Fibroblast of skin of left biceps (primary cell): ENCODE results near the gene ATP1B1.
"Not testable (repeated sequence)": the region's sequence is repeated elsewhere in the genome, so short reads cannot be mapped to it uniquely, and the experiment has no call there.

Source experiments
- DNase-seq, 2 experiments: peaks; one replicate each; pipeline ENCODE4 v3.0.0-alpha.2; 2013; ENCODE audit warnings: low read depth in 2 of 2

Gene ATP1B1

DNA sequence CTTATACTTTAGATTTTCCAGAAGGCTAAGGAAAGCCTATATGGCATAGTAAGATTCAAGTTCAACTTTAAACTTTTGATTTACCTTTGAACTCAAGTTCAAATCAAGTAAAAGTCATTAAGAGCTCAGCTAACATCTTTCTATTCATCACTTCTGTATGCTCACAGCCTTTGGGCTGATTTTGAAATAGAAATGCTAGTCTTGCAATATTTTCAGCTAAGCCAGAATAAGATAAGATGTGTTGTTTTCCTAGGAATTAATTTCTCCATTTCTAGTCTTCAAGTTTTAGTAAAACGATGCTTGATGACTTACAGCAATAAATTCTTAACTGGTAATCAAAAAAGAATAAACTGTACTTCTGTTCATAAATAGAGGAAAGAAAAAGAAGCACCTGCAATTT is 35.6 kb downstream of the ATP1B1 start:
- no peak for DNase-seq

DNA sequence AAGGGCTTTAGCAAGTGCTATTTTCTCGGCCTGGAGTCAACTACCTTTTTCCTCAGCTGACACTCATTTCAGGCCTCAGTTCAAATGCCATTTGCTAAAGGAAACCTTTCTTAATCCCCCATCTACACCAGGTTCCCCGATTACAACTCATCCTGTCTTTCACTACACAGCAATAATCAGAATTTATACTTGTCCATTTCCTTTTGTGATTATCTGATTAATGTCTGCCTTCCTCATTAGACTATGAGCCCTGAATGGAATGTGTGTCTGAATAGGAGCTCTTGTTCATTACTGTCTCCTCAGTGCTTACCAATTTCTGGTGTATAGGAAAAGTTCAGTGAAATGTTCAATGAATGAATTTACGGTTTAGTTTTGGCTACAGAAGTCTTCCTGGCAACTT is 36.9 kb downstream of the ATP1B1 start:
- no peak for DNase-seq

DNA sequence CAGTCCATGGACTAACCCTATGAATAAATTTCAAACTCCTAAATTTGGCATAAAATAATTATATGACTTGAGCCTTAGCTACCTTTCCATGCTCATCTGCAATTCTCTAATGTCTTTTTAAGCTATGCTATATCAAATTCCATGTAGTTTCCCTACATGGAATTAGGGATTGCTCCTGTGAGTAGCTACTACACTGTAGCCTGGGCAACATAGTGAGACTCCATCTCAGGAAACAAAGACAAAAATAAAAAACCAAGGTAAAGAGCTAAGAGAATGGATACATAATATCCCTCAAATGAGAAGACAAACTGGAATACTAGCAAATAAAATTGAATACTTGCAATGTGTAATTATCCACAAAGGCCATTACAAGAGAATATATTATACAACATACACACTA is 37.5 kb downstream of the ATP1B1 start:
- no peak for DNase-seq

DNA sequence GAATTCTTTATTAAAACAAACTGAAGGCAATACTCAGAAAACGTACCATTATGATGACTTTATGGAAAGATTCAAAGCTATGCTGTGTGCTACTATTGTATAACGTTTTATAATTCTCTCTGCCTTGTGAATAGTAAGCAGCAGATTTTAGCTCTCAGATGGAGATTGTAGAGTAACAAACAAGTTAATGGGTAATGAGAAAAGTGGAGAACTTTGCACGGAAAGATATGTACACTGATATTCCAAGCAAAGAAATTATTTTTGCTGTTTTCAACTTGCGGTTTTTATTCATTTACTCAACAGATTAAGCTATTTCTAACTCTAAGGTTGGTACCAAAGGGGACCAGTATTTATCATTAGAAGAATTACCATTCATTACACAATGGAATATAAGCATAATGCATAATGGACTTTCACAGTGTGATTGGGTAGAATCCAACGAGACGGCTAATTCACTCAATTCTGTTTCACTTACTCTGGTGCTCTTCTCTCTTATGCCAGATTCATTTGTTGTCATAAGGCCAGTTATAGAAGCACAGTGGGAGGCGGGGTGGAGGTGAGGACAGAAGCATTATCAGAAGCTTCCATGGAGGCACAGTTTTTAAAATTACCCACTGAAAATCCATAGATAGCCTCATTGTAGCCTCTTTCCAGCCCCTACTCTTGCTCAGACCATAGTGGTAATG is 38.6 kb downstream of the ATP1B1 start:
- DNase-seq, result no peak

DNA sequence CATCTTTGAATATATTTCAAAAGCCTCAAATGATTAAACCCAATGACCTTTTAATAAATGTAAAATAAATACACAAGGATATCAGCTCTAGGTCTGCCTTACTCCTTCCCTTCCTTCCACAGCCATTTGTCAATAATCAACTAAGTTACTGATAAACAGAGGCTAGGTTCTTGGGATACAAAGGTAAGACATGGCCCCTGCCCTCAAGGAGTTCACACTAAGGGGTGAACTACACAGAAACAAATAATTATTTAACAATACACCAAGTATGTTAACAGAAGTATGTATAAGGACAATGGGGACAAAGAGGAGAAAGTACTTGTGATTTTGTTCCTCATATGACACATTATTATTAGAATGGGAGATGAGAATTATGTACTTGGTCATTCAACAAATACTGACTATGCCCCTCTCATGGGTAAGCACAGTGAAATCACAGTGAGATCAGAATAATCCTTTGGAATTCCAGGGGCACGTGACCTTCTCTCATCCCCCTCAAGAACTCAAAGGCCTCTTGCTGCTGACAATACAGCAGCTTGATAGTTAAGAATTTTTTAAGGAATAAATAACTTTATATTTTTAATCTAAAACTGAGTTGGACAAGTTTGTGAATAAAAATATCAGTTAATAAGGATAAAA is 40.2 kb downstream of the ATP1B1 start:
- DNase-seq, result no peak

DNA sequence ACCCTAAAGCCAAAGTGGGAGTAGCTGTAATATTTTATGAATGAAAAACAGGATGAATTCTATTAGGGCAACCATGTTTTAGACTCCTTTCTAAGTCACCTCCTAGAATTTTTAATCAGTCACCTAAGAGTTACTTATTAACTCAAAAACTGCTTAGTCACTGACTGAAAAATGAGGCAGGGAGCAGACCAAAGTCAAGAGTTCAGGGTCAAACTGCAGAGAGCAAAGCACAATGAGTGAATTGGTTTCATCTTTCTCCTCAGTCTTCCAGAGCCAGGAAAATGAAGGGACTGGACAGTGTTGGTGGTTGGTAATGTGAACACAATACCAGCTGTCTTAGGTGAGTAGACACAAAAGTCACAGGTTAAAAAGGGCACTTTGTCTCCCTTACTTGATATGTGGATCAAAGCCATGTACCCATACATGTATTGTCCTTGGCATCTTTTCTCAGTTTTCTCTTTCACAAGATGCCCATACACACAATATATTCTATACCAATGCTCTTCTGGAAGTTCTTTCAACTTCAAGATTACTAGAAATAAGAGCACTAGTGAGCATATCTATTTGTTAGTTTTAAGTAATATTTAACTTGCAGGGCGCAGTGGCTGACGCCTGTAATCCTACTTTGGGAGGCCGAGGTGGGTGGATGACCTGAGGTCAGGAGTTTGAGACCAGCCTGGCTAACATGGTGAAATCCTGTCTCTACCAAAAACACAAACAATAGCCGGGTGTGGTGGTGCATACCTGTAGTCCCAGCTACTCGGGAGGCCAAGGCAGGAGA is 42.2 kb downstream of the ATP1B1 start:
- no peak for DNase-seq

DNA sequence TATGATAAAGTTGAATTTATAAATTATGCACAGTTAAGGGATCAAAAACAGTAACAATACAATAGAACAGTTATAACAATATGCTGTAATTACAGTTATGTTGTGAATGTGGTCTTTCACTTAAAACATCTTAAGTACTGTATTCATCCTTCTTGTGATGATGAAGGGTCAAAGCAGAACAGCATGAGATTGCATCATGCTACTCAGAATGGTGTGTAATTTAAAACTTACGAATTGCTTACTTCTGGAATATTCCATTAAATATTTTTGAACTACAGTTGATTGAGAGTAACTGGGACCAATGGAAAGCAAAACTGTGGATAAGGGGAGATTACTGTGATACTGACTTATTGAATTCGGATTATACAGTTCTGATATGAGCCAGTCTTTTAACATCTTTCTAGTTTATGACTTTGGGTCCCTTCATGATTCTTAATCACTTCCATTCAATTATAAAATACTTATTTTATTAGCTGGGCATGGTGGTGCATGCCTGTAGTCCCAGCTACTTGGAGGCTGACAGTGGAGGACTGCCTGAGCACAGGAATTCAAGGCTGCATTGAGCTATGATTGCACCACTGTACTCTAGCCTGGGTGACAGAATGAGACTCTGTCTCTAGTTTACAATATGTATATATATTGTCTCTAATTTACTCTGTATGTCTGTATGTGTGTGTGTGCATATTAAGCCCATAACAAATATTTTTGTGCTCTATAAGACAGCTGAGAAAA is 43.2 kb downstream of the ATP1B1 start:
- no peak for DNase-seq

DNA sequence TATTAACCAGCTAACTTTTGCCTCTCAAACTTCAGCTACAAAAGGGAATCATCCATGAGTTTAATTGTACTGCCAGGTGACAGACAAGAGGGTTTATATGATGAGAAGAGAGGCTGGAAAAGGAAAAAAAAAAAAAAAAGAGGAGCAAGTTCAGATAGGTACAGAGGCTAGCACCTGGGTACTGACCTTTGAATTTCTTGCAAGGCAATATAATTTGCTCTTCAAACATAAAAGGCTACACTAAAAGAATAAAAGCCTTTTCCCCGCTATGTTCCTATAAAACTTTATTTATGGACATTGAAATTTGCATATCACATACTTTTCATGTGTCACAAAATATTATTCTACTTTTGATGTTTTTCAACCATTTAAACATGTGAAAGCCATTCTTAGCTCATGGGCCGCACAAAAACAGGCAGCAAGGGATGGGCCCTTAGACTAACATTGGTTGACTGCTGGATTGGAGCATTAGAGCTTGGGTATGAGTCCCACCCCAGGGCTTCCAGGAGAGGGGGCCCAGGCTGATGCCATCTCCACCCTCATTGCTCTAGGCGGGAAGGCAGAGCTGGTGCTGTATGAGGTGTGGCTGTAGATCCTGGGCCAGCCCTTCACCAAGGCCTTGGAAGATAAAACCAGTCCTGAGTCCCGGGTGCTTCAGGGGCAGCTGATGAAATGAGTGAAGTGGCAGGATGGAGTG is 44.3 kb downstream of the ATP1B1 start:
- no peak for DNase-seq

DNA sequence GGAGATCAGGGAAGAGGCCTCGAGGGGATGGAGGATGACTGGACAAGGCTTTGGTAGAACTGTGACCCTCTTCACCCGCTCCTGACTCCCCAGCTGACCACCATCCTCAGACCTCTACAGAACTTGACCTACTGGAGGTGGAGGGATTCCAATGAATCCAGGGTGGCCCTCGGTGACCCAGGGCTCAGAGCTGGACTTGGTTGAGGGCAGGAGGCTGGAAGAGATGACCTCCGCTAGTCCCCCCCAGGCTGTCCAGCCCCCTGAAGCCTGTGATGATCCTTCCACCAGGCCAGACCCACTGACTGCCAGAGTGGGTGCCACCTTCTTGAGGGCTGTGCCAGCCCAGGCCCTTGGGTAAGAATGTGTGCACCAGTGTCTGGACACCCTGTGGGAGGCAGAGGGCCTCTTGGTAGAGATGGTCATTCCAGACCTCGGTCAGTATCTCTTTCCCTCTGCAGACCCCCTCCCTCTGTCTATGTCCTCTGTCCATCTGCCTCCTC is 44.9 kb downstream of the ATP1B1 start:
- DNase-seq, result no peak

DNA sequence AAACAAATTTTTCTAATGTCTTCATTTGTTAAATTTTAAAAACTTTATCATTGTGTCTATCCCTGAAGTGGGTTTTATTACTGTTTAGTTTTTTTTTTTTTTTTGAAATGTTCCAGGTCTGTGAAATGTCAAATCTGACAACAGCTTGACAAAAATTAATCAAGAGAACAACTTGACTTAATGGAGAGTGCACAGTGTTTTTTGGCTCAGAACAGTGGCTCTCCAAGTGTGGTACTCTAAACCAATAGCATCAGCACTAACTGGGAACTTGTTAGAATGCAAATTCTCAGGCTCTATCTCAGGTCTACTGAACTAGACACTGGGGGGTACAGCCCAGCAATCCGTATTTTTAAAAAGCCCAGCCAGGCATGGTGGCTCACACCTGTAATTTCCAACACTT is 49.2 kb downstream of the ATP1B1 start:
- no peak for DNase-seq

DNA sequence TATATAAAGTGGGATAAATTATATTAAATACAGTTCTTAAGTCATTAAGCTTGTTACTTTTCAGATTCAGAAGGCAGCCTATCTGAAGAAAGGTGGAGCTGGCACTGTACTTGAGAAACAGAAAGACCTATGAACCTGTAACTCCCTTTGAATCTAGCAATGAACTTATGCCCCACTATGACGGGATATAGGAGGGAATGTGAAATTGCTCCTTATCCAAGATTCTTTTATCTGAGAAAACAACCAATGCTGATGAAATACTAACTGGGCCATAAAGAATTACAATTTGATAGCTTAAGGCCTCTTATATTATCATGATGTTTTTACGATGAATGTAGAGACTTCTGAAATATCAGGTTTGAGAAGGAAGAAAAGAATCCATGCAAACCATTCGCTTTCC is 50.1 kb downstream of the ATP1B1 start:
- no peak for DNase-seq

DNA sequence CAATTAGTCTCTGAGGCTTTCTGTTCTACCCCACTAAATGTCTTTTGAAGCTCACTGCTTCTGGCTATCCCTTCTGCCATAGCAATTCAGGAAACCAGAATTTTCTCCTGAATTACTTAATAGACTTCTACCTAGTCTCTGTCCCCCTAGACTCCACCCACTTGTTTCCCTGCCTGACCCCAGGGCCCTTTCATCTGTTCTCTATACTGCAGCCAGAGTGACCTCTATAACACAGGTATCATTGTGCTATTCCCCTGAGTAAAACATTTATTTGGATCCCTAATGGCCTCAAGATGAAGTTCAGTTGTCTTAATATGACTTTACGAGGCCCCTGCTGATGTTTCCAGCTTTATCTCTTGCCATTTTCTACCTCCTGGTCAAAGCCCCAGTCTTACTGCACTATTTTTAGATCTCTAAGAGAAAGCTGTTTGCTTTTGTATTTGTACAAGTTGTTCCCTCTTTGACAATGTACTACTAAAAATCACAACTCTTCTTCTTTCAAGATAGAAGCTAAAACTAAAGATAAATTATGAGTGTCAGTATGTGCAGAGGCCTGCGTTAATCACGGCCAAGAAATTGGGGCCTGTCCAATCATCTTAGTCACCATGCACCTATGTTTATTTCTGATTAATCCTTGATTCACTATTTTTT is 54.5 kb downstream of the ATP1B1 start:
- no peak for DNase-seq

DNA sequence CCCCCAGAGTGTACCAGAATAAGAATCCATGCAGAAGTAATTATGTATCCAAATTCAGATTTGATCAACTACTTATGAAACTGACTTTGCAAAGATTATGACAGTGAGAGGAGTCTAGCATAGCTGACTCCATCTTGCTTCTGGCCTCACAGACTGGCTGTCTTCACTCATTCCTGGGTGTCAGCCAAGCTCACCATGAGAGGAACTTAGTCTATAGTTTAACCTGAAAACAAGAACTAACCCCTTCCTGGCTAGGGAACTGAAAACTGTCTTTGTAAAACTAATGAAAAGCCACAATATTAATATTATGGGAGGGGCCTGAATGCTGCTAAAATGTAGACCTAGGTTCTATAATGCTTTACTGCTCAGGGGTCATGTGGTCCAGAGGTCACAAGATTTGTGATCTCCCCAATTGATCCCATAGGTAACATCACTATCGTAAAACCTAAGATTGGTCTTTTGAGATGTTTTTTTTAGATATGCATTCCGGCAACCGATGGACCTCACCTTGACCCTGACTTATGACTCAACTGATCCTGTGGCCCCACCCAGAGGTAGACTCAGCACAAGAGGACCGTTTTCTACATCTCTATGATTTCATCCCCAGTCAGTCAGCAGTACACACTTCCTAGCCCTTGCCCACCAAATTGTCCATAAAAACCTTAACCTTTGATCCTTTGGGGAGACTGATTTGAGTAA is 55.2 kb downstream of the ATP1B1 start:
- no peak for DNase-seq

DNA sequence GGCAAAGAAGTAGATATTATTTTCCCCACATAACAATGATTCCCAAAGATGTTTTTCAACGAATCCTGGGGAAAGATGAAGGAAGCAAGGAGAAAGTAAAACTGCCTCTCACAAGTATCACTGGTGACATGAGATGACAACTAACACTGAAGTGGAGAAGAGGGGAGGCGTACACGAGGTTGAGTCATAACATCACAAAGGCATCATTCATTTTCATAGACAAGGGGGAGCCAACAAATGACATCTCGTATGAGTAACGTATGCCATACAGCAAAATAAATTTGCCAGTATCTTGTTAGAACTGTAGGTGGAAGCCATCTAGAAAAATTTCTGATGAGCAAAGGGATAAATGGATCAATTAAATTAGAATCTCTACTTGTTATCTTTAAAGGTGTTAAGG is 56.6 kb downstream of the ATP1B1 start:
- DNase-seq, result no peak

DNA sequence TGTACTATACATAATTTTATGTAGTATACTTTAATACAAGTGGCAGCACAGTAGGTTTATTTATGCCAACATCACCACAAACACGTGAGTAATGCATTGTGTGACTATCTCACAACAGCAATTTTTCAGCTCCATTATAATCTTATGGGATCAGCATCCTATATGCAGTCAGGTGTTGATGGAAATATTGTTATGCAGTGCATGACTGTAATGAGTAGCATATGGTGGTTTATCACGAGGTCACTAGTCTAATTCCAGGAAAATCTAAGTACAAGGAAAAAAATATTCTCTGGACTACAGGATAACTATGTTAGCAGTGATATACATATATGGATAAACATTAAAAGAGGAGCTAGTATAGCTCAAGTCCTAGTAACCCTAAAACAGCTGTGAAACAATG is 69.0 kb downstream of the ATP1B1 start:
- peak in 1 of 2 experiments; percentile 13 for DNase-seq

DNA sequence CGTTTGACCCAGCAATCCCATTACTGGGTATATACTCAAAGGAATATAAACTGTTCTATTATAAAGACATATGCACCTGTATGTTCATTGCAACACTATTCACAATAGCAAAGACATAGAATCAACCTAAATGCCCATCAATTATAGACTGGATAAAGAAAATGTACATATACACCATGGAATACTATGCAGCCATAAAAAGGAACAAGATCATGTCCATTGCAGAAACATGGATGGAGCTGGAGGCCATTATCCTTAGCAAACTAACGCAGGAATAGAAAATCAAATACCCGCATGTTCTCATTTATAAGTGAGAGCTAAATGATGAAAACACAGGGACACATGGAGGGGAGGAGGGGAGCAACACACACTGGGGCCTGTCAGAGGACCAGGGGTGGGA is 72.9 kb downstream of the ATP1B1 start:
- DNase-seq, result not testable (repeated sequence)

DNA sequence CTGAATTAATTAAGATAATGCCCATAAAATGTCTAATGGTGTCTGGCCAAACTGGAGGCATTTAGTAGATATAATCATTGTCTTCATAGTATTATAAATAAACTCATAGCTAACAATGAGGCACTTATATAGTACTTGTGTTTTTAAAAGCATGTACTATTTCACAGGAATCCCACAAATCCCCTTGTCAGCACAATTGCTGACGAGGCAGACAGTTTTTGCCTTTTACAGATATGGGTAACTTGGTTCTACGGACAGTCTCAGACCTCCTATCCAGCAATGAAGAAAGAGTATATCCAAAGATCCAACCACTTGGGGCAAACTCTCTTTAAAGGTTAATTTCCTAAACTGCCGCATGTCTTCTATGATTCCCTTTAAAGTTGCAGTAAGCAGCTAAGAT is 73.7 kb downstream of the ATP1B1 start:
- DNase-seq, result no peak
